PC-9 (cell line): ENCODE results near the gene PI3.

Experiments
- CTCF ChIP-seq: fragments of 200-600 bp; sonication (generic); conservative IDR thresholded peaks from 2 replicates; pipeline ENCODE4 v1.6.1; 2017; ENCODE audit warnings: mixed run types, antibody characterized with exemption, mild to moderate bottlenecking, moderate library complexity
- EZH2 ChIP-seq: fragments of 200-600 bp; sonication (generic); IDR thresholded peaks from 2 replicates; pipeline ENCODE4 v1.8.0; 2017; ENCODE audit warnings: antibody characterized with exemption, low read depth

DNA sequence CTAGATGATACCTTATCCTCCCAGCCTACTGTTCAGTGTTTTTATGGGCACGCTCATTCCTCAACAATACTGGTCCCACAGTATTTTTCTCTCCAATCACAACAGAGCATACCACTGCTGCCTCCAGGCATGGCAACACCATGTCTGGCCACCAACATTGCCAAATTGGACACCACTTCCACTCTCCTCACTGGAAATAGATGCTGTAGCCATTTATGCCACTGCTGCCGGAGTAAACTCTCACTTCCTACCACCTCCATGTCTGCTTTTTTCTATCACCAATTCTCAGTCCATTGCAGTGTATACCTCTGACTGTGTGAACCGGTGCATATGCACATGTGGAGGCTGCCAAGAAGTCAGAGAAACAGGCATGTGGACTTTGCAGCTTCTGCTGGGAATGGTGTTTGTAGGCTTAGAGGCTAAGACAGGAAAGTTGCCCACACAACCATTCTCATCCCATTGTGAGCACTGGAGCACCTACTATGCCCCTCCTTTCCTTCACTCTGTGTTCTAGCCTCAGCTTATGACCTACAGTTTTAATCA is 14.4 kb downstream of the PI3 start:
- no peak for TF ChIP-seq CTCF
- TF ChIP-seq EZH2, result no peak
